ENCODE data around the gene CAPN12.

The CAPN12 gene

GRCh38 chr19:38708413-38709024 is 35.8 kb downstream of the CAPN12 start:
- no peak for DNase-seq

- no peak for DNase-seq
Measured at GRCh38 chr19:38707512-38708114, 36.7 kb downstream of the CAPN12 start.

- DNase-seq, result no peak
Measured at GRCh38 chr19:38706792-38707511, 37.3 kb downstream of the CAPN12 start.

DNA sequence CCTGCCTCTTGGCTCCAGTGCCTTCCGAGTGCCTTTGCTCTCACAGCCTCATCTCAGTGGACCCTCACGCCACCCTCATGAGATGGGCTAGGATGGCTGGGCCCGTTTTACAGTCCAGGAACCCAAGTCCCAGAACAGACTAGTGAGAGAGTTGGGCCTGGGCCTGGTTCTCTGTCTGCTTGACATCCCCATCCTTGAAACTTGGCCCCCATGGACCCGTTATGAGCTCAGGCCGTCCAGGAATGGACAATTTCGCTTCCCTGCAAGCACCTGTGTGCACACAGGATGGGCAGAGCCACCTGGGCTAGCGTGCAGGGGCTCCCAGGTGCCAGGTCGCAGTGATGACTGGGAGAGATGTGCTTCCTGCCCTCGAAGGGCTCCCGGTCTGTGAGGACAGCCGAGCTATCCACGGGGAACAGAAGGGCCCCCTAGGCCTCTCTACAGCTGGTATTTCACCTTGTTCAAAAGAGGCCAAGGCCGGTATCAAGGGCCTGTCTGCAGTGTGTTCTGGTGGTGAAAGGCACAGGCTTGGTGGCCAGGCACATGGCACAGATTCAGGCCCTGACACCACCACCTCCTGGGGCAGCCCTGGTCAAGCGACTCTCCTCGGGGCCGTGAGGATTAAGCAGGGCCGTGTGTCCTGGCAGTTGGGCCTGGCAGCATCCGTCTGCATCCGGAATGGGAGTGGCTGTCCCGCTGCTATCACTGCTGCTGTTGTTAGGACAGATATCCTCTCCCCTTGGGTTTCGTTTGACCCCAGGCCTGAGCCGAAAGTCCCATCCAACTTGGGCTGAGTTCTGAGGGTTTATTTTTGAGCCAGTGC is 38.9 kb downstream of the CAPN12 start:
- no peak for DNase-seq

DNA sequence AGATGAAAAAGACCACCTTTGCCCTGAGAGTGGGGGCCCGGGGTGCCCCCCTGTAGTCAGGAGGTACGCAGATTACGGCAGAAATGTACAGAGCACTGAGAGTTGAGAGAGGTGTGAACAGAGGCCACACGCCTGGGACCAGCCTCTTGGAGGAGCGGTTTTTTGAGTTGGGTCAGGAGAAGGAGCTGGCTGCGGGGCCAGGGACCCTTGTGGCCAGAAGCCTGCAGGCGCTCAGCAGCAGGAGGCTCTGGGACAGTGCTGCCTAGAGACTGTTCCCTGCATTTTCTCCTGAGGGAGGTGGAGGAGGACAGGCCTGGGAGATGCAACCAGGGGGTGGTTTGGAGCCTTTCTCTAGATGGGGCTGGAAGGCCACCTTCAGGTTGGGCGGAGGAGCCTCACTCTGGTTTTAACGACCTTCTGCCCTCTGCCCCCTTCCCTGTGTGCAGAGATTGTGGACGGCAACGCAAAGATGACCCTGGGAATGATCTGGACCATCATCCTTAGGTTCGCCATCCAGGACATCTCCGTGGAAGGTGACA is 39.7 kb downstream of the CAPN12 start:
- DNase-seq, result no peak

DNA sequence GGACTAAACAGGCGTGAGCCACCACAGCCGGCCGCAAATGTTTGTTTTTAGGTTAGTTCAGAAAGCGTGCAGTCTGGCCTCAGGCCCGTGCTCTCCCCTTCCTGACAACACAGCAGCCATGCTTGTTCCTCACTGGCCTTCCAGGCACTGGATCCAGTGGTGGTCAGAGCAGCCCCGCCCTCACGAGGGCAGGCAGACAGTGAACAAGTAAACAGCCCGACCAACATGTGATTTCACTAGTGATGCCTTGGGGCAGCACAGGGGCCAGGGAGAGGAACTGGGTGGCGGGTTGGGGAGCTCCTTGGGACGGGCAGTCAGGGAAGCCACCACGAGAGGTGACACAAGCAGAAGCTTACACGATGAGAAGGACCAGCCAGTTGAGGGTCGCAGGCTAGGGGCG is 40.8 kb downstream of the CAPN12 start:
- no peak for DNase-seq

DNA sequence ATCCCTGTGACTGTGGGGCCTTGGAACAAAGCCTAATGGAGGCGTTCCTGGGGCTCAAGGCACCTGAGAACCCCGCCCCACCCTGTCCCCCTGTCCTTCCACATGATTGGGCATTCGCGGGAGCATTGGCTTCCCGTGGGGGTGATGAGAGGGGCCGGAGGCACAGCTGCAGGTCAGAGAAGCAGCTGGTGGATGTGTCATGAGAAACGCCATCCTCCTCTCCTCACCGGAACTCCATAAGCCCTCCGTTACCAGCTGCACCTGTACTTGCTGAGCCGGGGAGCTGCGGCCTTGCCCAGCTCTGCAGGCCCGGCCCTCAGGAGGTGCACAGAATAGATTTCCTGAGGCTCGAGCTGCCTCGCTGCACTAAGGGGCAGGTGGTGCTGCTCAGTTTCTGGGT is 42.0 kb downstream of the CAPN12 start:
- DNase-seq, result peak in 1 of 2 experiments; percentile 12

- DNase-seq, result no peak
Measured at GRCh38 chr19:38701455-38702063, 42.7 kb downstream of the CAPN12 start.

GRCh38 chr19:38700902-38701454 is 43.3 kb downstream of the CAPN12 start:
- DNase-seq, result no peak

- no peak for DNase-seq
Measured at GRCh38 chr19:38700350-38700901, 43.8 kb downstream of the CAPN12 start.

- DNase-seq, result no peak
Measured at GRCh38 chr19:38699647-38700349, 44.5 kb downstream of the CAPN12 start.

- DNase-seq, result no peak
Measured at GRCh38 chr19:38699027-38699346, 45.3 kb downstream of the CAPN12 start.

- DNase-seq, result no peak
Measured at GRCh38 chr19:38698225-38699026, 45.8 kb downstream of the CAPN12 start.

GRCh38 chr19:38697641-38698071 is 46.6 kb downstream of the CAPN12 start:
- no peak for DNase-seq

DNA sequence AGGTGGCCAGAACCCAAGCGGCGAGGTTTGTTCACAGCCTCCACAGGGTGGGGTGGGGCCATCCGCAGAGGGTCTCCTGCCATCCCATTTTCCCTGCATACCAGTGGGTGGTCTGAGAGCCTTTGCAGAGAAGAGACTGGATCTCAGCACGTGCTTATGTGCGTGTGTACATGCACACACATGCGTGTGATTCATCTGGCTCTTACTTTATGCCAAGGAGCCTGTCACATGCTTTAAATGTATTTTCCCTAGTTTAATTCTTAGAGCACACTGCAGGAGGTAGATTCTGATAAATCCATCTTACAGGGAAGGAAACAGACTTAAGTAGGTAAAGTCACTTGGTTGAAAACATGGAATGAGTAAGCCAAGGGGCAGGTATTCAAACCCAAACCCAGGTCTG is 47.1 kb downstream of the CAPN12 start:
- DNase-seq, result no peak

- no peak for DNase-seq
Measured at GRCh38 chr19:38696729-38697055, 47.6 kb downstream of the CAPN12 start.

DNA sequence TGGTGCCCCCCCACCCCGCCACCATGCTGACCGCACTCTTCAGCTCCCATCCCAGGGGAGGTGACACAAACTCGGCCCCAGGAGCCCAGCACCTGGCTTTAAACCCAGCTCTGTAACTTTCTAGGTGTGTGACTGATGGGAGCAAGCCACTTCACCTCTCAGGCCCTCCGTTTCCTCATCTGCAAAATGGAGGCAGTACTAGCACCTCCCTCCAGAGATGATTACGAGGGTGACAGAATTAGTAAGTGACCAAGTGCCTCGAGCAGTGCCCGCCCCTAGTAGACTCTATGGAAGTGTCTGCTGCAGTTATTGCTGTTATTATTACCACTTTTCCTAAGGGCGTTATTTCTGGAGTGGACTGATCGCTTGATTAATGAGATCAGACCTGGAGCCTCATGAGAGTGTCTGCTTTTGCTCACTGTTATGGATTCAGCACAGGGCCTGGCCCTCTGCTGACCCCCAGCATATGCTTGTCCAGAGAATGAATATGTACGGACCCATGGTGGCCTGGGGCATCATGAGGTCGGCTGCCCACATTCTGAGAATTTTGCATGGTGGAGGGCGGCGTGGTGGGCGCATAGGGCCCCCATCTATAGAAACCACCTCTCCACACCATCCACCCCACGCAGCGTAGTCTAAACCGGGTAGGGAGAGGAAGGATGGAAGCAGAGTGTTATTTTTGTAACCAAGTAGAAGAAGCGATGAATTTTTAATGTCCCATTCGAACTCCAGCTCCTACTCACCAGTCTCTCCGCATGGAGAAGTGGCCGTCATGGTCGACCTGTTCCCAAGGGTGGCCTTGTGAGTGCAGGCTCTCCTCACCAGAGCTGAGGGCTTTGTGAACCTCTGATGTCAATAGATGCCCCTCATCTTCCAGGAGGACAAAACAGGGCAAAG is 48.2 kb downstream of the CAPN12 start:
- no peak for DNase-seq

DNA sequence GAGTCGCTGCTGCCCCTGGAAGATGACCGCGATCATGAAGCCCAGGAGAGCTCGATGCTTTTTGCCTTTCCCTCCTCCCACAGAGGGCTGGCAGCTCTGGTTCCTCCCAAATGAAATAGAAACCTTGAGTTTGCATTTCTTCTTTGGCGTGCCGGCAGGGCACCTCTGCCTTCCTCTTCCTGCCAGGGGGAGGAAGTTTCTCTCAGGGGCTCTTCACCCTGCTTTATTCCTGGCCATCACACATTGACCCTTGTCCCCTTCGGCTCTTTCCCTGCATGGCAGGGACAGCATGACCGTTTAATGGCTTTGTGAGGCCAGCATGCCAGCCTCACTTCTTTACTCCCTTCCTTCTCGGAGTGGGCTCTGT is 49.0 kb downstream of the CAPN12 start:
- DNase-seq, result no peak

DNA sequence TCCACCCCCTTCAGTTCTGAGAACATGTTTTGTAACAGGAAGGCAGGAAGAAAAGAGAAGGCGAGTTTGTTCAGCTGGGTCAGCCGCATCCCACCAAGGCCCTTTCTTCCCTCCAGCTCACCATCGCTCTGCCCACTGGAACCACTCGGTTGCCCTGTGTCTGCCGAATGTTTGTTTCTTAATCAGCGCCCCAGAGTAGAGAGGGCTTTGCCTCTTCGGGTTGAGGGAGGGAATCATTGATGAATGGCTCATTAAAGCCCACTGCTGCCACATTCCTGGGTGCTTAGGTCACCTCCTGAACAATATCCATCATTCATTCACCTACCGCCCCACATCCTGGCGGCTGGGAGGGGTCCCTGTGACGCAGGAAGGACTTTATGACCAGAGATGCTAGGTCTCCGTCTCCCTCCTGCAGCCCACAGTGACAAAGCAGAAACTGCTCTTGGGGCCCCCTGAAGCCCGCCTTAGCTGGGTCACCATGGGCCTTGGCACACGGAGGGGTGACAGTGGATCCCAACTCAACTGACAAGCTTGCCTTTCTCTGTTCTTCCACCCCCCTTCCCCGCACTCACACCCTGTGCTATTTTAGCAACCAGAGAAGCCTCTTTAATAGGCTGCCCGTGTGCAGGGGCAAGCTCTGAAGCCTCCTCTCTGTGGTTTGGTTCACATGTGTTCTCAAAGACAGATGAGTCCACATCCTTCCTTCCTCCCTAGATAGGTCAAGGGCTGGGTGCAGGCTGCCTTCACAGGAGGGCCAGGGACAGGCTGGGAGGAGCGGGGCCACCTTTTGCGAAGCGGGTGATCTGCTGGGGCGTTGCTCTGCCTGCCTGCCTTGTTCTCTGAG is 50.7 kb downstream of the CAPN12 start:
- no peak for DNase-seq
